Neural cell (in vitro differentiated cells): ENCODE results near the gene RAB34. TPM values are rescaled to one million over a fixed set of nuclear protein-coding genes. Genes with fewer than 3 reads are reported as not detected.

ENCODE experiments used
- H2AFZ ChIP-seq: fragments of 200-600, 300-800 bp; sonication (generic), shearing (Covaris generic); 2 replicates; pipeline ENCODE4 v1.6.0; 2014; ENCODE audit warnings: low read depth, mild to moderate bottlenecking, antibody characterized with exemption, low read length, moderate library complexity
- H3F3A ChIP-seq: fragments of 200-600 bp; shearing (Covaris generic); 2 replicates; pipeline ENCODE4 v1.6.1; 2016; ENCODE audit warnings: mild to moderate bottlenecking, moderate library complexity, mixed read lengths, antibody characterized with exemption, low read length; ENCODE audit not compliant: insufficient read depth, poor library complexity, severe bottlenecking
- H3K27ac ChIP-seq: fragments of 200-600, 300-800 bp; sonication (generic), shearing (Covaris generic); 2 replicates; pipeline ENCODE4 v1.5.1; 2014; ENCODE audit warnings: mild to moderate bottlenecking, low read length, moderate library complexity
- H3K27me3 ChIP-seq: fragments of 300-800, 200-600 bp; sonication (generic), shearing (Covaris generic); 2 replicates; pipeline ENCODE4 v1.6.0; 2014; ENCODE audit warnings: mild to moderate bottlenecking, low read depth, low read length, moderate library complexity; ENCODE audit not compliant: insufficient read depth
- H3K36me3 ChIP-seq: fragments of 300-800, 200-600 bp; sonication (generic), shearing (Covaris generic); 2 replicates; pipeline ENCODE4 v1.5.1; 2014; ENCODE audit warnings: mild to moderate bottlenecking, antibody characterized with exemption, low read length, moderate library complexity; ENCODE audit not compliant: insufficient read depth
- H3K4me2 ChIP-seq: fragments of 300-800, 200-600 bp; sonication (generic), shearing (Covaris generic); 2 replicates; pipeline ENCODE4 v1.6.0; 2014; ENCODE audit warnings: mild to moderate bottlenecking, low read length
- H3K4me3 ChIP-seq: fragments of 300-800, 200-600 bp; sonication (generic), shearing (Covaris generic); 2 replicates; pipeline ENCODE4 v1.5.1; 2014; ENCODE audit warnings: mild to moderate bottlenecking, low read length, moderate library complexity
- H3K79me2 ChIP-seq: fragments of 200-600 bp; shearing (Covaris generic); replicated peaks from 2 replicates; pipeline ENCODE4 v1.6.0; 2014; ENCODE audit warnings: mild to moderate bottlenecking, low read length, moderate library complexity; ENCODE audit not compliant: insufficient read depth
- H3K9ac ChIP-seq: fragments of 300-800, 200-600 bp; sonication (generic), shearing (Covaris generic); 2 replicates; pipeline ENCODE4 v1.6.1; 2016; ENCODE audit warnings: mild to moderate bottlenecking, low read length, mixed read lengths
- H3K9me2 ChIP-seq: fragments of 200-600 bp; shearing (Covaris generic); 2 replicates; pipeline ENCODE4 v1.6.1; 2016; ENCODE audit warnings: mild to moderate bottlenecking, low read length, mixed read lengths; ENCODE audit not compliant: insufficient read depth
- H3K9me3 ChIP-seq: fragments of 200-600, 300-800 bp; sonication (generic), shearing (Covaris generic); 2 replicates; pipeline ENCODE4 v1.6.1; 2016; ENCODE audit warnings: mild to moderate bottlenecking, mixed run types, low read length, moderate library complexity, mixed read lengths
- H4K20me1 ChIP-seq: fragments of 200-600 bp; shearing (Covaris generic); 2 replicates; pipeline ENCODE4 v1.6.1; 2016; ENCODE audit warnings: mild to moderate bottlenecking, mixed run types; ENCODE audit not compliant: insufficient read depth
- CTCF ChIP-seq: fragments of 450-650 bp; IDR thresholded peaks from 2 replicates; pipeline ENCODE4 v1.5.1; 2014; ENCODE audit warnings: antibody characterized with exemption, mild to moderate bottlenecking, moderate library complexity; ENCODE audit not compliant: poor library complexity, severe bottlenecking
- EP300 ChIP-seq: fragments of 450-650 bp; conservative IDR thresholded peaks from 2 replicates; pipeline ENCODE4 v1.6.1; 2014; ENCODE audit warnings: antibody characterized with exemption, mild to moderate bottlenecking, moderate library complexity; ENCODE audit not compliant: poor library complexity, severe bottlenecking
- EZH2 ChIP-seq: fragments of 200-600, 300-800 bp; shearing (Covaris generic), sonication (generic); IDR thresholded peaks from 2 replicates; pipeline ENCODE4 v1.6.1; 2014; ENCODE audit warnings: antibody characterized with exemption, low read length, borderline replicate concordance, mild to moderate bottlenecking; ENCODE audit not compliant: insufficient read depth, poor library complexity, severe bottlenecking
- MXI1 ChIP-seq: fragments of 450-650 bp; conservative IDR thresholded peaks from 2 replicates; pipeline ENCODE4 v1.6.1; 2014; ENCODE audit warnings: antibody characterized with exemption, mild to moderate bottlenecking; ENCODE audit not compliant: poor library complexity, severe bottlenecking
- POLR2AphosphoS5 ChIP-seq: IDR thresholded peaks from 2 replicates; pipeline ENCODE4 v1.6.1; 2012
- RAD21 ChIP-seq: fragments of 450-650 bp; conservative IDR thresholded peaks from 2 replicates; pipeline ENCODE4 v1.6.1; 2014; ENCODE audit warnings: antibody characterized with exemption, mild to moderate bottlenecking, moderate library complexity
- REST ChIP-seq: IDR thresholded peaks from 2 replicates; pipeline ENCODE4 v1.6.1; 2012; ENCODE audit warnings: borderline replicate concordance
- SMC3 ChIP-seq: fragments of 450-650 bp; conservative IDR thresholded peaks from 2 replicates; pipeline ENCODE4 v1.6.1; 2014; ENCODE audit warnings: antibody characterized with exemption, mild to moderate bottlenecking, moderate library complexity; ENCODE audit not compliant: poor library complexity
- TAF1 ChIP-seq: IDR thresholded peaks from 2 replicates; pipeline ENCODE4 v1.6.1; 2012; ENCODE audit warnings: low read depth
- polyA plus RNA-seq: library from polyadenylated mRNA; depleted of rRNA; stranded (reverse); fragments of >200 nt; gene quantifications from 2 replicates; pipeline ENCODE4 v1.2.3, GENCODE V29; 2014

RAB34 gene
- polyA plus RNA-seq, 1 donor from 2014 or later, result 9.3 TPM

DNA sequence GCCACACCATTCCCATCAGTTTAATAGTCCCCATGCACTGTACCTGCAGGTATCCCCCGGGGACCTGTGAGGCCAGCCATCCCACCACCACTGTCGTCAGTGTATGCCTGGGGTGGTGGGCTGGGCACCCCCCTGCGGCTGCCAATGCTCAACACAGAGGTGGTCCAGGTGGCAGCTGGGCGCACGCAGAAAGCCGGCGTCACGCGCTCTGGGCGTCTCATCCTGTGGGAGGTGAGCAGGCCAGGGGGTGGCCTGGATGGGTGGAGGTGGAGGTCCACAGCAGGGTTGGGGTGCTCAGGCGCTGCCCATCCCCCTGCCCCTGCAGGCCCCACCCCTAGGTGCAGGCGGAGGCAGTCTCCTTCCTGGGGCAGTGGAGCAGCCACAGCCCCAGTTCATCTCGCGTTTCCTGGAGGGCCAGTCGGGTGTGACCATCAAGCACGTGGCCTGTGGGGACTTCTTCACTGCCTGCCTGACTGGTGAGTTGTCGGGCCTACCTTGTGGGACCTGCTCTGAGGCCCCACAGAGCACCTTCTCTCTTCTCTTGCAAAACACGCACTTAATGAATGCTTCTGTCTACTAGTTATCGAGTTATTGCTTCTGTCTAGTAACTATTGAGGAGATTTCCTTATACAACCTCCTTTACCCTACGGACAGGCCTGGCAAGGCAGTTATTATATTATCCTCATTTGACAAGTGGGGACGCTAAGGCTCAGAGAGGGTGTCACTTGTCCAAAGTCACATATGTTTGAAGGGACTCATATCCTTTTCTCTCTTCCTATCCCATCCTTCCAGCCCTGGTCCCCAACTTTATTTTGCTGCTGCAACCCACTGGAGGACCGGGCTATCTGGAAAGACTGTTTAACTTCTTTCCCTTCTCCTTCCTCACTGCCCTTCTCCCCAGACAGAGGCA is 20.4 kb upstream of the RAB34 start:
- Histone ChIP-seq H3K27me3 (no peaks in the 10 kb centered on the region), H3K4me3 (no peak overlapping the region), H4K20me1 (no peaks in the 10 kb centered on the region), H3K9me3 (no peaks in the 10 kb centered on the region), H3K4me2 (no peak overlapping the region), H2AFZ (no peak overlapping the region), H3K36me3 (no peaks in the 10 kb centered on the region), H3F3A (no peaks in the 10 kb centered on the region), H3K79me2 (no peaks in the 10 kb centered on the region), H3K27ac (no peak overlapping the region), H3K9me2 (no peaks in the 10 kb centered on the region), H3K9ac (no peak overlapping the region)
- TF ChIP-seq POLR2AphosphoS5 (no peak), REST (no peak), EP300 (no peak), RAD21 (no peak), TAF1 (no peak), EZH2 (no peak), MXI1 (no peak), SMC3 (no peak), CTCF (no peak)

DNA sequence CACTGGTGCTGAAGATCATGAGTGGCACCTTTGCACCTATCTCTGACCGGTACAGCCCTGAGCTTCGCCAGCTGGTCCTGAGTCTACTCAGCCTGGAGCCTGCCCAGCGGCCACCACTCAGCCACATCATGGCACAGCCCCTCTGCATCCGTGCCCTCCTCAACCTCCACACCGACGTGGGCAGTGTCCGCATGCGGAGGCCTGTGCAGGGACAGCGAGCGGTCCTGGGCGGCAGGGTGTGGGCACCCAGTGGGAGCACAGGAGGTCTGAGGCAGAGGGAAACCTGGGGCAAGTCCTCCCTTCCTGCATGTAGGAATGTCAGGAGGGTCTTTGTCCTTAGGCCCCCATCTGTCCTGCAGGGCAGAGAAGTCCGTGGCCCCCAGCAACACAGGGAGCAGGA is 19.6 kb upstream of the RAB34 start:
- no peak overlapping the region for H3K9ac ChIP-seq
- no peaks in the 10 kb centered on the region for H3K36me3 ChIP-seq
- H3K79me2 ChIP-seq, result no peaks in the 10 kb centered on the region
- H3K9me2 ChIP-seq, result no peaks in the 10 kb centered on the region
- no peaks in the 10 kb centered on the region for H3K9me3 ChIP-seq
- H4K20me1 ChIP-seq, result no peaks in the 10 kb centered on the region
- no peak overlapping the region for H2AFZ ChIP-seq
- no peak overlapping the region for H3K4me3 ChIP-seq
- H3K27ac ChIP-seq, result no peak overlapping the region
- H3K27me3 ChIP-seq, result no peaks in the 10 kb centered on the region
- H3K4me2 ChIP-seq, result no peak overlapping the region
- no peak for TF ChIP-seq POLR2AphosphoS5
- no peak for TF ChIP-seq RAD21
- no peak for TF ChIP-seq SMC3
- TF ChIP-seq EZH2, result no peak
- TF ChIP-seq REST, result no peak
- no peak for TF ChIP-seq MXI1
- TF ChIP-seq CTCF, result no peak
- TF ChIP-seq EP300, result no peak
- TF ChIP-seq TAF1, result no peak
- H3F3A ChIP-seq, result no peaks in the 10 kb centered on the region
